ENCODE measurements around the gene PMVK. TPM values are rescaled to one million over a fixed set of nuclear protein-coding genes. Genes with fewer than 3 reads are reported as not detected.

Gene PMVK
- total RNA-seq, 1 donor from 2014 or later, result 20.6 TPM

- intact Hi-C loops (cut with DNase I), result no loop called here
- H3K9me3 ChIP-seq, result no peaks in the 10 kb centered on the region
- TF ChIP-seq POLR2AphosphoS5 (IDR thresholded peaks at IDR 0.05; ENCODE audit: insufficient read depth in 1 of 2, low read depth in 1 of 2) (peak; percentile 88 to 99), POLR2A (IDR thresholded peaks at IDR 0.05) (peak; percentile 13 to 93), CTCF (IDR thresholded peaks at IDR 0.05) (no peak)
- H3K36me3 ChIP-seq, result peaks cover 0 to 13% of the 10 kb centered on the region in 2 donors
- DNase-seq (ENCODE audit: extremely low spot score in 2 of 2), result peak in 1 of 2 donors; percentile 97
- peak within 1 kb of the TSS; percentile 46 to 58 for H3K4me3 ChIP-seq
- peaks cover 65% of the 10 kb centered on the region for H3K4me1 ChIP-seq
- H3K27me3 ChIP-seq, result no peaks in the 10 kb centered on the region
- peak within 1 kb of the TSS; percentile 99 for H3K27ac ChIP-seq
Measured at GRCh38 chr1:154970631-154971340, 34.3 kb upstream of the PMVK start, which contains the start of gene SHC1. TSS of gene SHC1 (minus strand) at chr1:154970747. CDS start at chr1:154970526, 221 bp downstream.

GRCh38 chr1:154969860-154970452 is 33.4 kb upstream of the PMVK start:
- intact Hi-C loops (cut with DNase I), result loop anchor here (5.0 to 10.0 kb wide), 2 partner anchors 32 to 95 kb away; partner anchors contain the start of genes EFNA4 and ZBTB7B
- H3K36me3 ChIP-seq, result peaks cover 0 to 20% of the 10 kb centered on the region in 2 donors

DNA sequence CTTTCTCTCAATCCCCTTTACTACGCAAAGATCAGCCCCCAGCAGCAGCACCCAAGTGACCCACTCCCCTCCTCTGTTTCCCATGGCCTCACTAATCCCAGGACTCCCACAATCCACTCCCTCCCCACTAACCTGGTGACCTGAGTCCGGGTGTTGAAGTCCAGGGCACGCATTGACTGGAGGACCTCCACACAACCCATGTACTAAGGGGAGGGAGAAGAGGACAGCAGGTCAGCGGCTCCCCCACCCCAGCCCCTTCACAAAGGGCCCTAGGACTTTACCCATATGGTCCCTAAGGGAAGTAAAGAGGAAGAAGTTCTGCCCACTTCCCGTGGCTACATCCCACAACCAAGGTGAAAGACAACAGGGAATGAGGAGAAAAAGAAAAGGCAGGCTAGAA is 32.7 kb upstream of the PMVK start:
- DNase-seq (ENCODE audit: extremely low spot score in 2 of 2), result no peak
- peaks cover 0 to 27% of the 10 kb centered on the region in 2 donors for H3K36me3 ChIP-seq
- H3K4me3 ChIP-seq, result peak overlapping the region; percentile 46 to 58

More at GRCh38 chr1:154969860-154970452, 33.4 kb upstream of the PMVK start:
- no peaks in the 10 kb centered on the region for H3K9me3 ChIP-seq
- DNase-seq (ENCODE audit: extremely low spot score in 2 of 2), result no peak
- H3K4me1 ChIP-seq, result peaks cover 65% of the 10 kb centered on the region
- no peak for TF ChIP-seq POLR2A (IDR thresholded peaks at IDR 0.05)
- no peak for TF ChIP-seq POLR2AphosphoS5 (IDR thresholded peaks at IDR 0.05; ENCODE audit: insufficient read depth in 1 of 2, low read depth in 1 of 2)
- TF ChIP-seq CTCF (IDR thresholded peaks at IDR 0.05), result no peak
- peak overlapping the region; percentile 46 to 58 for H3K4me3 ChIP-seq
- no peaks in the 10 kb centered on the region for H3K27me3 ChIP-seq
- peak overlapping the region; percentile 99 for H3K27ac ChIP-seq

GRCh38 chr1:154968731-154969130 is 32.2 kb upstream of the PMVK start:
- Histone ChIP-seq H3K4me3 (peak overlapping the region; percentile 46 to 58), H3K36me3 (peaks cover 0 to 32% of the 10 kb centered on the region in 2 donors), H3K27me3 (no peaks in the 10 kb centered on the region), H3K27ac (peak overlapping the region; percentile 99), H3K9me3 (no peaks in the 10 kb centered on the region), H3K4me1 (peaks cover 65% of the 10 kb centered on the region)
- TF ChIP-seq POLR2AphosphoS5 (IDR thresholded peaks at IDR 0.05; ENCODE audit: insufficient read depth in 1 of 2, low read depth in 1 of 2) (no peak), POLR2A (IDR thresholded peaks at IDR 0.05) (no peak), CTCF (IDR thresholded peaks at IDR 0.05) (no peak)
- intact Hi-C loops (cut with DNase I), result loop anchor here (5.0 to 10.0 kb wide), 2 partner anchors 34 to 96 kb away; partner anchors contain the start of genes EFNA4 and ZBTB7B
- no peak for DNase-seq (ENCODE audit: extremely low spot score in 2 of 2)

More for the DNA sequence above, 32.7 kb upstream of the PMVK start:
- H3K9me3 ChIP-seq, result no peaks in the 10 kb centered on the region
- H3K27ac ChIP-seq, result peak overlapping the region; percentile 99
- intact Hi-C loops (cut with DNase I), result loop anchor here (5.0 to 10.0 kb wide), 2 partner anchors 33 to 96 kb away; partner anchors contain the start of genes EFNA4 and ZBTB7B
- TF ChIP-seq POLR2A (IDR thresholded peaks at IDR 0.05), result no peak
- no peak for TF ChIP-seq CTCF (IDR thresholded peaks at IDR 0.05)
- TF ChIP-seq POLR2AphosphoS5 (IDR thresholded peaks at IDR 0.05; ENCODE audit: insufficient read depth in 1 of 2, low read depth in 1 of 2), result no peak
- peaks cover 65% of the 10 kb centered on the region for H3K4me1 ChIP-seq
- no peaks in the 10 kb centered on the region for H3K27me3 ChIP-seq
